Astrocyte of the spinal cord (primary cell): Measurements from ENCODE around the gene ETFB.

Experiments used
- DNase-seq: peaks from one replicate; pipeline ENCODE4 v3.0.0; 2011; ENCODE audit warnings: low read depth, low spot score
- H3K4me3 ChIP-seq: 2 replicates; pipeline ENCODE4 v1.5.1; 2011; ENCODE audit warnings: low read depth, mild to moderate bottlenecking, low read length, moderate library complexity
- CTCF ChIP-seq: IDR thresholded peaks from 2 replicates; pipeline ENCODE4 v1.5.1; 2012; ENCODE audit warnings: low read depth, mild to moderate bottlenecking, low read length, inconsistent platforms
- in situ Hi-C: cut with HindIII; loops from 2 replicates; pipeline ENCODE4 v1.10.0; 2017; ENCODE audit warnings: low sequenced_read_pairs

ETFB gene

DNA sequence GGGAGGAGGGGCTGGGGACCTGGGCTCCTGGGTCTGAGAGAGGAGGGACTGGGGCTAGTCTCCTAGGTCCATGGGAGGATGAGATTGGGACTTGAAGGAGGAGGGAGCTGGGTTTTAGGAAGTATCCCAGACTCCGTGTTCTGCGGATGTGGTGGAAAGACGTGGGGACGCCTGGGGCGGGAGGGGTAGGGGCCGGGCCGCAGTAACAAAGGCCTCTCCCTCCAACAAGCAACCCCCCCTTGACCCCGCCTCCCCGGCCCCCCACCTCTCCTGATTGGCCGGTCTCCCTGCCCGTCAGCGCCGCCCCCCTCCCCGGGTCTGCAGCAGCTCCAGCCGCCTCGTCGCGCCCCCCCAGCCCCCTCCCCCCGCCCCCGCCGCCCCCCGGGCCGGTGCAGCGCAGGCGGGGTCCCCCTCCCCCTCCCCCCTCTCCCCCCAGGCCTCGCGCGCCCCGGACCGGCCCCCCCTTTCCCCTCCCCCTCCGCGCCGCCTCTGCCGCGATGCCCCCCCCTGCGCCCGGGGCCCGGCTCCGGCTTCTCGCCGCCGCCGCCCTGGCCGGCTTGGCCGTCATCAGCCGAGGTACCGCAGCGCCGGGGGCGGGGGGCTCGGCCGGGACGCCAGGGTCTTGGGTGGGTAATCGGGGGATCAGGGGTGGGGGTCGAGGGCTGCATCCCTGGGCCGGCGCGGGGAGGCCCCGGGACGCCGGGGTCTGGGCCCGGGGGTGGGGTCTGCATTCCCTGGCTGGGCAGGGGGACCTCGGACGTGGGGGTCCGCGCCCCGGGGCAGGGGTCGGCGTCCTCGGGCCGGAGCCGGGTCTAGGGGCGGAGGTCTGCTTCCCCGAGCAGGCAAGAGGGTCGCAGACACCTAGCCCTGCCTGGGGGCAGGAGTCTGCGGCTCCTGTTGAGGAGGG, 54.6 kb downstream of the ETFB start, which contains the start of gene IGLON5:
Gene IGLON5 (plus strand): TSS at position 294 of the 907 bp plus-strand sequence. CDS start 204 bp downstream, at position 498.
- in situ Hi-C loops = no loop called here
- no peak for DNase-seq

GRCh38 chr19:51305479-51305878, 60.7 kb downstream of the ETFB start:
- DNase-seq = no peak
- TF ChIP-seq CTCF = no peak
- in situ Hi-C loops = no loop called here
- H3K4me3 ChIP-seq = no peak overlapping the region

More for the DNA sequence above, 54.6 kb downstream of the ETFB start, which contains the start of gene IGLON5:
- TF ChIP-seq CTCF = no peak
- H3K4me3 ChIP-seq = no peak within 1 kb of the TSS

DNA sequence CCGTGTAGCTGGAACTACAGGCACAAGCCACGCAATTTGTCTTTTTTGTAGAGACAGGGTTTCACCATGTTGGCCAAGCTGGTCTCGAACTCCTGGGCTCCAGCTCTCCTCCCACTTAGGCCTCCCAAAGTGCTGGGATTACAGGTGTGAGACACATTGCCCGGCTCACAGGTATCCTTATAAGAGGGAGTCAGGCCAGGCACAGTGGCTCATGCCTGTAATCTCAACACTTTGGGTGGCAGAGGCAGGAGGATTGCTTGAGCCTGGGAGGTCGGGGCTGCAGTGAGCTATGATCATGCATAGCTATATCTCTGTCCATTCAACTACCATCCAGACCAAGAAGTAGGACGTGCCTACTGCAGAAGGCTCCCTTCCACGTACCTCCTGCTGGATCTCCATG, 64.9 kb downstream of the ETFB start:
- H3K4me3 ChIP-seq = no peak overlapping the region
- in situ Hi-C loops = no loop called here
- TF ChIP-seq CTCF = no peak
- no peak for DNase-seq

DNA sequence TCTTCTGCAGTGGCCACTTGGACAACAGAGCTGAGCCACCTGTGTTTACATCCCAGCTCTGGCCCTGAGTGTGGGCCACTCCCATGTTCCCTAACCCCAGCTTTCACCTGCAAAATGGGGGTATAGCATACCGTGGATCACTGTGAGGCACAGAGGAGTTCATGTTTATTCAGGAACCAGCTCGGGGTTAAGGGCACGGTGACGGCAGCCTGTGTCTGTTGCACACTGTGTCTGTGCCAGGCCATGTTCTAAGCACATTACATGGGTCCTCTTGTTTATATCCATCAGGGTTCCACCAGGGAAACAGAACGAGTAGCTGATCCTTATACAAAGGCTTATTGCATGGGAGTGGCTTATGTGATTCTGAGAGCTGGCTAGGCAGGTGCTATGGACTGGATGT, 68.8 kb downstream of the ETFB start:
- no peak overlapping the region for H3K4me3 ChIP-seq
- in situ Hi-C loops = no loop called here
- TF ChIP-seq CTCF = no peak
- DNase-seq = no peak

- H3K4me3 ChIP-seq = no peak overlapping the region
- DNase-seq = no peak
- no peak for TF ChIP-seq CTCF
- in situ Hi-C loops = no loop called here
Measured at GRCh38 chr19:51296336-51297093, 69.7 kb downstream of the ETFB start.

DNA sequence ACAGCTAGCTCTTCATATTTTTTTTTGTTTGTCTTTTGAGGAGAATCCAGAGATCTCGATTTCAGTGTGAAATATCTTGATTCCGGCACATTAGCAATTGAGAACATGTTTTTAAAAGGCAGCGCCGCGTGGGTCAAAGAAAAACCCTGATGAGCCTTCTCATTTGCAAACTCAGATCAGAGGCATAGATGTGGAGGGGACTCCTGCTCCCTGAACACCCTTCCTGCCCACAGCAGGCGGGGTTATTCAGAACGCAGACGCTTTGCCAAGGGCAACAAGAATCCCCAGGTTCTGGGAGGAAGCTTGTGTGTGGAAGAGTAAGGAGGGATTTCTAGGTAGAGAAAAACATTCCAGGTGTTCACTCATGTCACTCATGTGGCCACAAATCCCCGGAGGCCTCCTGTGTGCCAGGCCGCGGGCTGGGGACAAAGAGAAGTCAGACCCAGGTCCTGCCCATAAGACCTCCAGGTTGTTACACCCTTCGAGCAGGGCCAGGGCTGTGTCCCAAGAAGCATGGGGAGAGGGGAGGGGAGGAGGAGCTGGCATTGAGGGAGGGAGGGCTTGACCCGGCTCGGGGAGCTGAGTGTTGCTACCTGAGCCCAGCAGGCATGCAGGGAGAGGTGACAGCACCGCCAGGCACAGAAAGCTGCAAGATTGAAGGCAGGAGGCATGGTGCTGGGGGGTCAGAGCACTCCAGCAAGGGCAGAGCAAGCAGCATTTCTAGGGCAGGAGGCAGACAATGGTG, 70.6 kb downstream of the ETFB start:
- DNase-seq = no peak
- no peak overlapping the region for H3K4me3 ChIP-seq
- in situ Hi-C loops = no loop called here
- TF ChIP-seq CTCF = no peak
